ENCODE data around the gene PBRM1. TPM values are rescaled to one million over a fixed set of nuclear protein-coding genes. Genes with fewer than 3 reads are reported as not detected.
A peak's percentile ranks its signal among the peaks of the same experiment; 100 is the strongest.

Gene PBRM1
- total and polyA plus RNA-seq, 2 of the 13 experiments (the other 11 are each of a cell fraction or from before 2014, with no cell fraction given) = 10.9 to 33.2 TPM

DNA sequence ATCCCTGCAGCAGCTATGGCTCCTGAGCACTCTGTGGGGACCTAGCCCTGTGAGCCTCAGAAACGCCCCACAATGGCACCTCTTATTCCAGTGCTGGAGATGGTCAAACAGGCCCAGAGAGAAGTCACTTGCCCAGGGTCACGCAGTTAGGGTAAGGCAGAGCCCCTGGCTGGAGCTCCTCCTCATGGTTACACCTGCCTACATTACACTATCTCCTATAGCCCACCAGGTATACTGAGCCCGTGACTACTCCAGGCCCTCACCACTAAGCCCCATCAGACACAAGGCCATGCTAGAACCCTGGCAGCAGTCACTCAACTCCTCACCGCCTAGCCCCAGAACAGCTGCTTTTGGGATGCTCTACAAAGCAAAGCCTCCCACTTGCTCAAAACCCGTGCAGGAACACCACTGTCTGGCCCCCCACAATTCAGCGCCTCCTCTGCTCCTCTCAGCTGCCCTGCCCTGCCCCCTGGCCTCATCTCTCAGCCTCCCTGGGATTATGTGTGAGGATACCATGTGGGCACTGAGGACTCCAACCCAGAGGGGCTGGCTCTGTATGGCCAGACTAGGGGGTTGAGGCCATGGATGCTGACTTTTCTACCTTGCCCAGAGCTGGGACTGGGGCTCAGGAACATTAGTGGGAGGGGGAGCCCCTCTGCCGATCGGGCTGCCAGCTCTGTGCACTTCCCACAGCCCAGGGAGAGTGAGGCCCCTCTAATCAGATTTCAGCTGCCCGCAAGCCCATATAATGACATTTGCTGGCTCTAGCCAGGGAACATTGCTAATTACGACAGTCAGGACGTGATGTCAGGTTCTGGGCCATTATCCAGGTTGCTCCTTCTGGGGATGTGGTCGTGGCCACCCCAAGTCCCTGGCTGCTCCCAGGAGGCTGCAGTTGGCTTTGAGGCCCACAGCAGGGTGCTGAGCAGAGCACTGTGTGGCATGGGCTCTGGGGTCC lies 156.1 kb downstream of the PBRM1 start:
- no peak for TF ChIP-seq YY1 (IDR thresholded peaks at IDR 0.05; ENCODE audit: insufficient read depth, insufficient replicate concordance, low read depth, low read length)
- 0 out of 2 replicates have a peak, but pooled peaks have one; percentile 1 for TF ChIP-seq POLR2G (IDR thresholded peaks at IDR 0.05; ENCODE audit: low read depth, low read length)

GRCh38 chr3:52528586-52529375 lies 156.9 kb downstream of the PBRM1 start:
- no peak for DNase-seq (ENCODE audit: low spot score)
- H3K36me3 ChIP-seq (replicated peaks in 1 of 2; ENCODE audit: control insufficient read depth in 1 of 2, insufficient read depth in 2 of 2, low read length in 2 of 2) = peaks cover 21 to 41% of the 10 kb centered on the region in 2 experiments
- 97% methylated on average over 18 of the region's 25 CpGs for WGBS (ENCODE audit: low lambda C conversion rate)
- peaks cover 40% of the 10 kb centered on the region for H3K4me1 ChIP-seq (ENCODE audit: insufficient read depth, low read length)
- no peak overlapping the region for H2AFZ ChIP-seq (ENCODE audit: low read length)
- CTCF ChIA-PET (ENCODE audit: low intra/inter-chr PET ratio, low total read pairs) = no interaction called here
- no peaks in the 10 kb centered on the region for H3K27me3 ChIP-seq (ENCODE audit: control insufficient read depth in 1 of 2, insufficient read depth in 2 of 2, low read length in 2 of 2)
- TF ChIP-seq AGO2 (optimal IDR thresholded peaks at IDR 0.05; ENCODE audit: low read depth, low read length) = peak; percentile 66
- no peak for TF ChIP-seq FIP1L1 (IDR thresholded peaks at IDR 0.05; ENCODE audit: borderline replicate concordance, insufficient read depth, low read depth, low read length)
- no peak for ATAC-seq
- no peak for FAIRE-seq
- H3K9ac ChIP-seq (ENCODE audit: insufficient read depth, low read depth, low read length) = no peak overlapping the region
- no peak overlapping the region for H3K4me3 ChIP-seq (replicated peaks in 1 of 3; ENCODE audit: insufficient read depth in 1 of 3, low read depth in 2 of 3, low read length in 3 of 3)
- no peak overlapping the region for H3K4me2 ChIP-seq (ENCODE audit: low read depth, low read length)
- BruUV-seq (replicated peaks) = no TSS peak
- H4K20me1 ChIP-seq (ENCODE audit: insufficient read depth, low read length) = 0 out of 2 replicates have a peak, but pooled peaks cover 5% of the 10 kb centered on the region
- intact Hi-C loops (cut with micrococcal nuclease; ENCODE audit: unreplicated experiment) = no loop called here
- in situ Hi-C loops (cut with HindIII; ENCODE audit: extremely low pct_ligation_motif_present, low pct_unique_long_range_greater_than_20kb) = no loop called here
- H3K9me3 ChIP-seq (ENCODE audit: low read length) = no peaks in the 10 kb centered on the region
- peaks cover 31% of the 10 kb centered on the region for H3K79me2 ChIP-seq (ENCODE audit: insufficient read depth, low read length)
- H3K27ac ChIP-seq (ENCODE audit: extremely low read length, insufficient read depth, low read length) = no peak overlapping the region
- POLR2A ChIA-PET = no interaction called here

More for the DNA sequence above, 156.1 kb downstream of the PBRM1 start:
- no TSS peak for BruUV-seq (replicated peaks)
- H3K79me2 ChIP-seq (ENCODE audit: insufficient read depth, low read length) = peaks cover 35% of the 10 kb centered on the region
- DNase-seq (ENCODE audit: low spot score) (no peak), FAIRE-seq (no peak), ATAC-seq (no peak)
- no peak overlapping the region for H2AFZ ChIP-seq (ENCODE audit: low read length)
- H3K4me2 ChIP-seq (ENCODE audit: low read depth, low read length) = no peak overlapping the region
- in situ Hi-C loops (cut with HindIII; ENCODE audit: extremely low pct_ligation_motif_present, low pct_unique_long_range_greater_than_20kb) = no loop called here
- no peaks in the 10 kb centered on the region for H3K9me3 ChIP-seq (ENCODE audit: low read length)
- no peaks in the 10 kb centered on the region for H3K27me3 ChIP-seq (ENCODE audit: control insufficient read depth in 1 of 2, insufficient read depth in 2 of 2, low read length in 2 of 2)
- H3K27ac ChIP-seq (ENCODE audit: extremely low read length, insufficient read depth, low read length) = no peak overlapping the region
- peaks cover 16 to 32% of the 10 kb centered on the region in 2 experiments for H3K36me3 ChIP-seq (replicated peaks in 1 of 2; ENCODE audit: control insufficient read depth in 1 of 2, insufficient read depth in 2 of 2, low read length in 2 of 2)
- no peak overlapping the region for H3K4me3 ChIP-seq (replicated peaks in 1 of 3; ENCODE audit: insufficient read depth in 1 of 3, low read depth in 2 of 3, low read length in 3 of 3)
- H3K4me1 ChIP-seq (ENCODE audit: insufficient read depth, low read length) = peaks cover 42% of the 10 kb centered on the region
- intact Hi-C loops (cut with micrococcal nuclease; ENCODE audit: unreplicated experiment) = loop anchor here (5.0 kb wide), 1 partner anchor 57 kb away; no protein-coding TSS in a partner anchor
- ChIA-PET CTCF (ENCODE audit: low intra/inter-chr PET ratio, low total read pairs) (no interaction called here), POLR2A (no interaction called here)
- 90% methylated on average over 9 of the region's 12 CpGs for WGBS (ENCODE audit: low lambda C conversion rate)
- H4K20me1 ChIP-seq (ENCODE audit: insufficient read depth, low read length) = 0 out of 2 replicates have a peak, but pooled peaks cover 5% of the 10 kb centered on the region
- H3K9ac ChIP-seq (ENCODE audit: insufficient read depth, low read depth, low read length) = no peak overlapping the region
